Coronary artery (tissue), 2 donors: Measurements from ENCODE around the gene RAB8B.
A peak's percentile ranks its signal among the peaks of the same experiment; 100 is the strongest.

Experiments
- DNase-seq: peaks from one replicate; pipeline ENCODE4 v3.0.0-alpha.2; 2017; ENCODE audit warnings: low spot score
- H3K27ac ChIP-seq, 2 donors: fragments of 200-600 bp; sonication (generic); one replicate each; pipeline ENCODE4 v1.5.1; 2016 to 2019
- H3K4me3 ChIP-seq: fragments of 200-600 bp; sonication (generic); 2 replicates; pipeline ENCODE4 v1.5.1; 2016; ENCODE audit warnings: mild to moderate bottlenecking, moderate library complexity
- TF ChIP-seq, protein P1 (sequence below): fragments of 200-600 bp; sonication (generic); IDR thresholded peaks from one replicate; pipeline ENCODE4 v1.5.1; 2019; ENCODE audit warnings: antibody characterized with exemption

Gene RAB8B

DNA sequence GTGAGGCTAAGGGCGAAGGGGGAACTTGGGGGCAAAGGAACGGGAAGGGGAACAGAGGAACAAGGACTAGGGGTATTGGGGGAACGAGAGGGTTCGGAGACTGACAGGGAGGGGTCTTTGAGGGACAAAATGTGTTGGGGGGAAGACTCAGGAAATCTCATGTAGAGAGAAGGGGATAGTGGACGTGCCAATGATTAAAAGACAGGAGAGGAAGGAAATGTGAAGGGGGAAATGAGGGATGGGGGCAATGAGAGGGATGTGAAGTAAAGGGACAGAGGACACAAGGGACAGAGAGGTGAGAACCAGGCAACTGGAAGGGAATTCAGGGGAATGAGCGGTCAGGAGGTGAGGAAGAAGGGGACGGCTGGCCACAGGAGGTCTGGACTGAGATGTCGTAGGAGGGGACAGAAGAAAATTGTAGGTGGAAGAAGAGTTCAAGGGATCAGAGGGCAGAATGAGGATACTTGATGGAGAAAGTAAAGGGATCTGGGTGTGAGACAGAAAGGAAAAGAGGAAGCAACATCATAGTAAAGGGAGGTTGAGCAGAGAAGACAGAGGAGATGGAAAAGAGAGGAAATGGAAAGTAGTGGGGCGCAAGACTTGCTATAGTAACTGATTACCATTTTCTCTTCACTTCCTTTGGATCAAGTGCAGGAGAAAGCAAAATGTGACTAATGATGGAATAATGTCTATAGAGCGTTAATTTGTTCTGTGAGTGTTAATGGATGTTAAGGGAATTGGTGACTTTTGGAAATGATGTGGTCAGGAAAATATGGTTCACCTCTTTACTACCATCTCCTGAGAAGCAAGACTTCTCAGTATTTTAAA, 749 bp downstream of the RAB8B start:
- Histone ChIP-seq H3K27ac (peak overlapping the region; percentile 77 to 93), H3K4me3 (peak overlapping the region; percentile 93)
- no peak for DNase-seq
- TF ChIP-seq, protein P1, sequence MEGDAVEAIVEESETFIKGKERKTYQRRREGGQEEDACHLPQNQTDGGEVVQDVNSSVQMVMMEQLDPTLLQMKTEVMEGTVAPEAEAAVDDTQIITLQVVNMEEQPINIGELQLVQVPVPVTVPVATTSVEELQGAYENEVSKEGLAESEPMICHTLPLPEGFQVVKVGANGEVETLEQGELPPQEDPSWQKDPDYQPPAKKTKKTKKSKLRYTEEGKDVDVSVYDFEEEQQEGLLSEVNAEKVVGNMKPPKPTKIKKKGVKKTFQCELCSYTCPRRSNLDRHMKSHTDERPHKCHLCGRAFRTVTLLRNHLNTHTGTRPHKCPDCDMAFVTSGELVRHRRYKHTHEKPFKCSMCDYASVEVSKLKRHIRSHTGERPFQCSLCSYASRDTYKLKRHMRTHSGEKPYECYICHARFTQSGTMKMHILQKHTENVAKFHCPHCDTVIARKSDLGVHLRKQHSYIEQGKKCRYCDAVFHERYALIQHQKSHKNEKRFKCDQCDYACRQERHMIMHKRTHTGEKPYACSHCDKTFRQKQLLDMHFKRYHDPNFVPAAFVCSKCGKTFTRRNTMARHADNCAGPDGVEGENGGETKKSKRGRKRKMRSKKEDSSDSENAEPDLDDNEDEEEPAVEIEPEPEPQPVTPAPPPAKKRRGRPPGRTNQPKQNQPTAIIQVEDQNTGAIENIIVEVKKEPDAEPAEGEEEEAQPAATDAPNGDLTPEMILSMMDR, result no peak

DNA sequence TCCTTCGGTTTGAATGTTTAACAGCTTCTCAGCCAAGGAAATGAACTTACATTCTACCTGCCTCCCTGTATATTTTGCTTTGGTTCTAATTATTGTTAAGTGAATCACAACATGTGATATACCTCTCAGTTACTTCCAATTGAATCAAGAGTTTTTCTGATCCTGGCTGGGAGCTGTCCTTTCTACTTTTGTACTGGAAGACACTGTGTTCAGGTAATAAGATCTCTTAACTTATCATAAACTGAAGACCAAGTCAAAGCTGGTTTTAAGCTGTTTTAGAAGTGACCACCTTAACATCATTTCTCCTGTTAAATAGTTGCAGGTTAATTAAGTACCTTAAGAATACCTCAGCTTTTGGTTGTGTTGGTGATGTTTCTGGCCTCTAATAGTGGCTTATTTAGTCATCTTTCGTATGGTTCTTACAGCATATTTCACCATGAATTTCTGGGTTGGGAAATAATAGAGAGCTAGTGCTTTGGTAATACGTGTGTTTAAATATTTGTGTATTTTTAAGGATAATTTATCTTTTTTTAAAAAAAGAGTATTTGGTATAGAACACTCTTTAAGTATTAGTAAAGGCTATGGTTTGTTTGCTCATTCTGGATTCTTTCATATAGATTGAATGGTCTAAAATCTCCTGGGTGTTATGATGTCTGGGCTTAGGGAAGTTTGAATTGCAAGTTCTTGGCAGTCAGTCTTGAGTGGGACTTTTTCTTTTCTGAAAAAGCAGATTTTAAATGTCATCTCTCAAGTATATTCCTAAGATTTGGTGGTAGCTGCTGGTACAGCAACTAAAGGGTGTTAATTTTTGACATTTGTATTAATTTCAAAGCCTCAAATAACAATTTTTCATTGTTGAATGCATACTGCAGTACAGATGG, 1.6 kb downstream of the RAB8B start:
- no peak for DNase-seq
- H3K4me3 ChIP-seq, result peak overlapping the region; percentile 93
- TF ChIP-seq, protein P1, result no peak
- peak overlapping the region in 1 of 2 donors; percentile 93 for H3K27ac ChIP-seq

DNA sequence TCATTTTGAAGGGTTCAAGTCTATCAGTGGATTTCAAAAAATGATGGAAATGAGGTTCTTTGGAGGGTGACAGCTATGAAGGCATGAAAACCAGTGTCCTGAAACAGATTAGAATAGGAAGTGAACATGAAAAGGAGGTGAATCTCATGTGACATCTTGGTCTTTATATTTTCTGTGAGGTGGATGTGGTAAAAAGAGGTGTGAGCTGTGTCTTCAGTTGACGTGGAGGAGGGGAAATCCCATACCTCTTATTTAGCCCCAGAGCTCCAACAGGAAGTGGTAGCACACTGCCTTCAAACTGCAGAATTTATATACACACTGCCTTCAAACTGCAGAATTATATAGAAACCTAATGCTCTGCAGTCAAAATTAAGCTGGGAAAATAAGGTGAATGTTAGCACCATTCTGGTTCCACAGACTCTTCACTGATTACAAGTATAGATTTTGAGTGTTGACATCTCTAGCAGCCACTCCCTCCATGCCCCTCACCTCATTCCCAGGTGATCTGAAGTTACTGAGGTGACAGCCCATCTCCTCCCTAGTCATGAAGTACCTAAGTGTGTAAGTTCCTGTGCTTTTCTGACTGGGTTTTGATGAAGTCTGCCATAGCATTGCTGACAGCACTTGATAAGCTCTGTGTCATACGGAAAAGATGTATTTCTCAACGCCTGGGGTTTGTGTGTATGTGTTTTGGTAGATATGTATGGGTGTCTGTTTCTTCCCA, 2.7 kb downstream of the RAB8B start:
- TF ChIP-seq, protein P1, result no peak
- Histone ChIP-seq H3K27ac (no peak overlapping the region), H3K4me3 (peak overlapping the region; percentile 36)
- DNase-seq, result no peak

DNA sequence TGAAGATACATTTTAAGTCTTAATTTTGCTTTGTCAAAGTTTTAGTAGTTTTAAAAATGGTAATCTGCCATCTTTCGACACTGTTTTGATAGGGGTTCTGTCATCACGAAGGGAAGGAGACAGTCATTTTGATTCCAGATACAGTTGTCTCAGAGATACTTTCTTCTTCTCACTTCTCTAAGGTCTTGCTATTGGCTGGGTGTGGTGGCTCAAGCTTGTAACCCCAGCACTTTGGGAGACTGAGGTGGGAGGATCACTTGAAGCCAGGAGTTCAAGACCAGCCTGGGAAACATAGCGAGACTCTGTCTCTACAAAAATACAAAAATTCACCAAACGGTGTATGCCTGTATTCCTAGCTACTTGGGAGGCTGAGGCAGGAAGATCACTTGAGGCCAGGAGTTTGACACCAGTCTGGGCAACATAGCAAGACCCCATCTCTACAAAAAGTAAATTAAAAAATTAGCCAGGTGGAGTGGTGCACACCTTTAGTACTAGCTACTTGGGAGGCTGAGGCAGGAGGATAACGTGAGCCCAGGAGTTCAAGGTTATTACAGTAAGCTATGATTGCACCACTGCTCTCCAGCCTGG, 3.3 kb downstream of the RAB8B start:
- Histone ChIP-seq H3K27ac (peak overlapping the region in 1 of 2 donors; percentile 4), H3K4me3 (peak overlapping the region; percentile 36)
- no peak for DNase-seq
- TF ChIP-seq, protein P1, result no peak

DNA sequence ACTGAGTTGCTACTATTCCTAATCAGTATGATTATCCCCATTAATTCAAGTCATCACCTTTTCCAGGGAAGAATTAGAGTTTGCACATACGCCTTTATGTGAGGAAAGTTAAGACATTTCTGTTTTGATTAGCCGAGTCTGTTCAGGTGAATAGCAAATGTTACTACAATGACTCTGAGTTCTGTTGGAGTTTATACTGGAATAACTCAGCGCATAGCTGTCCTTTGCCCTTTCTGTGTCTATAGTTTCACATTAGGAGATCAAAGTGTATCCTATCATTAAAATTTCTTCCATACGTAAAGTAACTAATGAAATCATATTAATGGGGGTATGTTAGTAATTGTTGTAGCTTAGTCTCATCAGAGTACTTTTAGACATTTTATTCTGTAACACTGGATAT, 4.9 kb downstream of the RAB8B start:
- TF ChIP-seq, protein P1, result no peak
- peak overlapping the region in 1 of 2 donors; percentile 47 for H3K27ac ChIP-seq
- H3K4me3 ChIP-seq, result peak overlapping the region; percentile 37
- DNase-seq, result no peak

DNA sequence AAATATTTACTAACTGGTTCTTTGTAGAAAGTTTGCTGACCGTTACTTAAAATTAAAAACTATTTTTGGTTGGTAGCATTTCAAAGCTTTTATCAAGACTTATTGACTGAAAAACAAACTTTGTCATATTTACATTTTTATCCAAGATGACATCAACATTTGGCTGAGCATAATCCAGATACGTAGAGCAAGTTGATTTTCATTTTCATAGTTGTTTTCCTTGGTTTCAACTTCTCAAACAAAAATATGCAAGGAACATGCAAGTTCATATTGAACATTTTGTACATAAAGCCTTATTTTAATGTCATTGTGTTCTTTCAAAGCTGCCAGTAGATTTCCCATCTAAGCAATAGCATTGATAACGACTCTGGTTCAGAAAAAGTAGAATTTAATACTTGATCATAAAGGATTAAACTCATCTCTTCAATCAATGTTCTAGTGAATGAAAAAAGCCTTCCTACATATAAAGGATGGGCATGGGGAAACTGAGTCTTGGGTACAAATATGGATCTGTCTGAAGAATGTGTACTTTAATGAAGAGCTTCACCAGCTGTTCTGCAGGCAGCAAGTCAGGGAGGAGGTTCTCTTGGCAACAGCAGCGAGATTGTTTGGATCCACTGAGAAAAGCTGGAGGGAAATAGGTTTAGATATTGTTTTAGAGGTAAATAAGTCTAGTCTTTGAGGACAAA, 5.6 kb downstream of the RAB8B start:
- Histone ChIP-seq H3K4me3 (peak overlapping the region; percentile 37), H3K27ac (peak overlapping the region; percentile 6 to 28)
- no peak for DNase-seq
- TF ChIP-seq, protein P1, result no peak
